NCI-H146 (cell line): ENCODE data around the gene IQGAP2.
"Not testable (repeated sequence)": the region's sequence is repeated elsewhere in the genome, so short reads cannot be mapped to it uniquely, and the experiment has no call there.

Experiments
- DNase-seq: peaks from one replicate; lab custom pipeline; 2025; lab: John Stamatoyannopoulos, UW

The IQGAP2 gene

GRCh38 chr5:76402886-76403765 lies at the start of gene IQGAP2:
Gene IQGAP2 (plus strand): TSS chr5:76403285. CDS start chr5:76403546, 261 bp downstream.
- no peak for DNase-seq

GRCh38 chr5:76356887-76357286 lies 46.2 kb upstream of the IQGAP2 start:
- DNase-seq = no peak

- no peak for DNase-seq
Measured at GRCh38 chr5:76363352-76364225, 39.5 kb upstream of the IQGAP2 start.

GRCh38 chr5:76364226-76364589 lies 38.9 kb upstream of the IQGAP2 start:
- no peak for DNase-seq

- no peak for DNase-seq
Measured at GRCh38 chr5:76365561-76365960, 37.5 kb upstream of the IQGAP2 start.

GRCh38 chr5:76366596-76366995 lies 36.5 kb upstream of the IQGAP2 start:
- DNase-seq = no peak

GRCh38 chr5:76367623-76368371 lies 35.3 kb upstream of the IQGAP2 start:
- DNase-seq = no peak

GRCh38 chr5:76368941-76369340 lies 34.1 kb upstream of the IQGAP2 start:
- DNase-seq = no peak

GRCh38 chr5:76369668-76370067 lies 33.4 kb upstream of the IQGAP2 start:
- DNase-seq = not testable (repeated sequence)

GRCh38 chr5:76371960-76372322 lies 31.1 kb upstream of the IQGAP2 start:
- no peak for DNase-seq

- no peak for DNase-seq
Measured at GRCh38 chr5:76372323-76373054, 30.6 kb upstream of the IQGAP2 start.

- no peak for DNase-seq
Measured at GRCh38 chr5:76376148-76376865, 26.8 kb upstream of the IQGAP2 start.

GRCh38 chr5:76376866-76377230 lies 26.2 kb upstream of the IQGAP2 start:
- no peak for DNase-seq

GRCh38 chr5:76378355-76378754 lies 24.7 kb upstream of the IQGAP2 start:
- DNase-seq = no peak

- no peak for DNase-seq
Measured at GRCh38 chr5:76379316-76379715, 23.8 kb upstream of the IQGAP2 start.

GRCh38 chr5:76379855-76380254 lies 23.2 kb upstream of the IQGAP2 start:
- no peak for DNase-seq

GRCh38 chr5:76380346-76381066 lies 22.6 kb upstream of the IQGAP2 start:
- DNase-seq = no peak

- no peak for DNase-seq
Measured at GRCh38 chr5:76383126-76383832, 19.8 kb upstream of the IQGAP2 start.

GRCh38 chr5:76384189-76384588 lies 18.9 kb upstream of the IQGAP2 start:
- DNase-seq = no peak

GRCh38 chr5:76384705-76385104 lies 18.4 kb upstream of the IQGAP2 start:
- DNase-seq = no peak
